ENCODE results near the gene SATB1.
"Not testable (repeated sequence)": the region's sequence is repeated elsewhere in the genome, so short reads cannot be mapped to it uniquely, and the experiment has no call there.

SATB1 gene

DNA sequence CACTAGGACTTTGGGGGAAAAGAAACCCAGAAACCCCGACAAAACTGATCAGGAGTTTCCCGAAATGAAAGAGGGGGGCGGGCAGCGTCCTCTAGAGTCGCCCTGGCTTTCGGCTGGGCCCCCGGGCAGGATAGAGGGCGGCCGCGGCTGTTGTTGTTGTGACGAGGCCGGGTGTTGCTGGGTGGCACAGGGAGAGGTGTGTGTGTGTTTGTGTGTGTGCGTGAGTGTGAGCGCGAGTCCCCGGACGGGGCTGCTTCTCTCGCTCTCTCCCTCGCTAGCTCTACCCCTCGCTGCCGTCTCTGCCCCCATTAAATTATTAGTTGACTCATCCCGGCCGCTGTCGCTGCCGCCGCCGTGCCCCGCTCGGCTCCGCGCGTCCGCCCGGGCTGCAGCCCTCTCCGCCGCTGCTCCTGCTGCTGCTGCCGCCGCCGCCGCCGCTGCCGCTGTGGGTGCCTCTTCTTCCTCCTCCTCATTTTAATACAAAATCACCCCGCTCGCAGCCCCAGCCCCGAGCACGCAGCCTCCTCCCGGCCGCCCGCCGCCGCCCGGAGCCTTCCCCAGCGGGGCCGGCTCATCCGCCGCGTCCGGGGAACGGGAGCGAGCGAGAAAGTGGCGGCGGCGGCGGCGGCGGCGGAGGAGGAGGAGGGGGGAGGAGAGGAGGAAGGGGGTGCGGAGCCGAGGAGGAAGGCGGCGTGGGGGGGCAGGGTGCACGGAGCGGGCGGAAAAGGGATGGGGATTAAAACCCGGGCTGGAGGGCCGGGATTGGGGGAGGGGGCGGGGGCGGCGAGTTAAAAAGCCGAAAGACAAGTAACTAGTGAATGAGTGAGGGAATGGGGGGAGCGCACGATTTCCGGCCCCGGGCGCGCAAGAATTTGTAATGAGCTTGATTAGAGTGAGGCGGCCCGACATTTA is at the start of gene SATB1:
TSS of gene SATB1 (minus strand) at position 611 of the 912 bp plus-strand sequence. CDS start 4,372 bp downstream, outside the sequence.
- peaks cover 33% of the 10 kb centered on the region for H3K36me3 Mint-ChIP-seq (ENCODE audit: low read depth)
- H3K27ac Mint-ChIP-seq = peak within 1 kb of the TSS; percentile 91
- intact Hi-C loops (cut with micrococcal nuclease) = loop anchor here (2.0 to 10.0 kb wide), 4 partner anchors 20 to 680 kb away; partner anchors contain the start of gene TBC1D5
- H3K9me3 Mint-ChIP-seq = no peaks in the 10 kb centered on the region
- peaks cover 4% of the 10 kb centered on the region for H3K27me3 Mint-ChIP-seq
- peaks cover 26% of the 10 kb centered on the region for H3K4me1 Mint-ChIP-seq (ENCODE audit: low read depth)
- H3K4me3 Mint-ChIP-seq = peak within 1 kb of the TSS; percentile 97

DNA sequence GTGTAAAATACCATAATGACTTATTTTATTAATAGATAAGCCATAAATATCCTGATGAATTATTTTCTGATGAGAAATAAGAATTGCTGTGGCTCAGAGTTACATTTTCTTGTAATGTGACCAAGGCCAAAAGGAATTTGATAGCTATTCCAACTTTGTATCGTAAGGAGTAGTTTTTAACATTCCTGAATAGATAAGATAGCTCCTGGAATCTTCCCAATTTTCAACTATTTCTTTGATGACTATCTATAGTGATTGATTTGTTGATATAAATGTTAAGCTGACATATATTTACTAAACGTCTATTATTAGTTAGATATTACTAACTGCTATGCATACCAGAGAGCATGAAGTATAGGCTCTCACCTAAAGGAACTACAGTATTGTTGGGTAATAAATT is 49.1 kb upstream of the SATB1 start:
- H3K36me3 Mint-ChIP-seq (ENCODE audit: low read depth) = no peaks in the 10 kb centered on the region
- intact Hi-C loops (cut with micrococcal nuclease) = no loop called here
- no peaks in the 10 kb centered on the region for H3K4me1 Mint-ChIP-seq (ENCODE audit: low read depth)

DNA sequence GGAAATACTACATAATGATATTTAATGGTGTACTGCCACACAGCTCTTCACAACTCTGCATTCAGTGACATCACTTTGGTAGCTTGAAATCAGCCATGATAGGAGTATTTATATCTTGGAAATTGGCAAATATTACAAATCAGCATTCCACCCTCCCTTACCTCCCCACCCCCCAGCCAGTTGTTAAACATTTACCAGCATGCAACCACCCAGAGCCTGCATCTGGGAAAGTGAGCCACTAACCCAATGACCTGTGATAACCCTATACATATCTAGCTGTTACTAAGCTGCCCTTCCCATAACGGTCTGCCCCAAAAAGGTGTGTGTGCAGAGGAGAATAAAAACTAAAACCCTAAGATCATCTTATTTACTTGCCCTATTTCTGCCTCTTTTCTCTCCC is 44.6 kb upstream of the SATB1 start:
- Mint-ChIP-seq H3K4me3 (no peak overlapping the region), H3K36me3 (ENCODE audit: low read depth) (no peaks in the 10 kb centered on the region), H3K4me1 (ENCODE audit: low read depth) (no peaks in the 10 kb centered on the region), H3K27ac (no peak overlapping the region), H3K27me3 (no peaks in the 10 kb centered on the region), H3K9me3 (no peaks in the 10 kb centered on the region)
- intact Hi-C loops (cut with micrococcal nuclease) = no loop called here

More for the DNA sequence above, 49.1 kb upstream of the SATB1 start:
- Mint-ChIP-seq H3K27me3 (no peaks in the 10 kb centered on the region), H3K4me3 (no peak overlapping the region), H3K27ac (no peak overlapping the region), H3K9me3 (no peaks in the 10 kb centered on the region)

DNA sequence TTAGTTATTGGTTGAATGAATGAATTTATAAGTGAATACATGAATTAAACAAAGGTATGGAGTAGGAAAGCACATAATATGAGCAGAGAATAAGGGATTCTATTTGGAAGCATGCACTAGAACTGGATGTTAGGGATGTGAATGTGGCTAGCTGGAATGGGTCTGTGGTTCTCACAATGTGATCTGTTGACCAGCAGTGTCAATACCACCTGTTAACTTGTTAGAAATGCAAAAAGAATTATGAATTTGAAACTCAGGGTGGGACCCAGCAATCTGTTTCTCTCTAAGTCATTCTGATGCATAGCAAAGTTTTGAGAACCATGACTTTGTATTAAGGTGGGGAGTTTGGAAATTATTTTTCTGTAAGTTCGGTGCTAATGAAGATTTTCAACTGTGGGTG is 41.0 kb upstream of the SATB1 start:
- Mint-ChIP-seq H3K27ac (no peak overlapping the region), H3K4me1 (ENCODE audit: low read depth) (no peaks in the 10 kb centered on the region), H3K27me3 (no peaks in the 10 kb centered on the region), H3K4me3 (no peak overlapping the region), H3K36me3 (ENCODE audit: low read depth) (no peaks in the 10 kb centered on the region), H3K9me3 (no peaks in the 10 kb centered on the region)
- intact Hi-C loops (cut with micrococcal nuclease) = no loop called here

DNA sequence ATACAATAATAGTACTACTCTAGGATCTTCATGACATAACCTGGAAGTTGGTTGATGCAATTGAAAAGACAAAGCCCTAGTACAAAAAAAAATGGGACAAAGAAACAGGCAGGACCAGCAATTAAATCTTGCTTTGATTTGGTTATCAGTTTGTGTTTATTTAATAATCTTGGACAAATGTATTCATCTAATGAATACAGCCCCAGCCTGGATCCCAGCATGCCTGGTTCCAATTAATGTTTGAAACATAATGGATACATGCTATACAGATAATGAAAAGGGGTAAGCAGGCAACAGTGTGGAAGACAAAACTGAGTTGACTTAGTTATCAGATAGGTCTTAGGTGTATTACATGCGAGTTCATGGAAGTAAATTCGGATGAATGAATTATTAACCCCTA is 29.6 kb upstream of the SATB1 start:
- intact Hi-C loops (cut with micrococcal nuclease) = loop anchor here (5.0 kb wide), 1 partner anchor 303 kb away; no protein-coding TSS in a partner anchor
- H3K36me3 Mint-ChIP-seq (ENCODE audit: low read depth) = no peaks in the 10 kb centered on the region
- H3K27me3 Mint-ChIP-seq = no peaks in the 10 kb centered on the region
- H3K27ac Mint-ChIP-seq = no peak overlapping the region
- H3K9me3 Mint-ChIP-seq = peaks cover 15% of the 10 kb centered on the region
- no peak overlapping the region for H3K4me3 Mint-ChIP-seq
- H3K4me1 Mint-ChIP-seq (ENCODE audit: low read depth) = no peaks in the 10 kb centered on the region

DNA sequence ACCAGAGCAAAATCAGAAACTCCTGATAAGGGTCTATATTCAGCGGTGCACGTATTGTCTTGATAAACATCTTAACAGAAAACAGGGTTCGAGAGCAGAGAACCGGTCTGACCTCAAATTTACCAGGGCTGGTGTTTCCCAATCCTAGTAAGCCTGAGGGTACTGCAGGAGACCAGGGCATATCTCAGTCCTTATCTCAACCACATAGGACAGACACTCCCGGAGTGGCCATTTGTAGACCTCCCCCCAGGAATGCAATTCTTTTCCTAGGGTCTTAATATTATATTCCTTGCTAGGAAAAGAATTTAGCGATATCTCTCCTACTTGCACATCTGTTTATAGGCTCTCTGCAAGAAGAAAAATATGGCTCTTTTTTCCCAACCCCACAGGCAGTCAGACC is 24.5 kb upstream of the SATB1 start:
- intact Hi-C loops (cut with micrococcal nuclease) = loop anchor here (5.0 kb wide), 1 partner anchor 308 kb away; no protein-coding TSS in a partner anchor
- not testable (repeated sequence) for H3K4me3 Mint-ChIP-seq; H3K27ac Mint-ChIP-seq; H3K36me3 Mint-ChIP-seq (ENCODE audit: low read depth)
- peaks cover 16% of the 10 kb centered on the region for H3K27me3 Mint-ChIP-seq
- peaks cover 20% of the 10 kb centered on the region for H3K9me3 Mint-ChIP-seq
- peaks cover 13% of the 10 kb centered on the region for H3K4me1 Mint-ChIP-seq (ENCODE audit: low read depth)

DNA sequence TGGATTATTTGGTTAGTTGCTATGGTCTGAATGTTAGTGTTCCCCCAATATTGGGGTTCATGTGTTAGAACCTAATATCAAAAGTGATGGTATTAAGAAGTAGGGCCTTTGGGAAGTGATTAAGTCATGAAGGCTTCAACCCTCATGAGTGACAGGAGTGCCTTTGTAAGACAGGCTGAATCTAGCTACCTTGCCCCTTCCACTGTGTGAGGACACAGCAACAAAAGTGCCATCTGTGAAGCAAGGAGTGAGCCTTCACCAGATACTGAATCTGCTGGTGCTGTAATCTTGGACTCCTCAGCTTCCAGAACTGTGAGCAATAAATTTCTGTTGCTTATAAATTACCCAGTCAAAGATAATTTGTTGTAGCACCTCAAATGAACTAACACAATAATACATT is 22.6 kb upstream of the SATB1 start:
- Mint-ChIP-seq H3K36me3 (ENCODE audit: low read depth) (peaks cover 7% of the 10 kb centered on the region), H3K4me1 (ENCODE audit: low read depth) (peaks cover 25% of the 10 kb centered on the region)
- intact Hi-C loops (cut with micrococcal nuclease) = no loop called here

DNA sequence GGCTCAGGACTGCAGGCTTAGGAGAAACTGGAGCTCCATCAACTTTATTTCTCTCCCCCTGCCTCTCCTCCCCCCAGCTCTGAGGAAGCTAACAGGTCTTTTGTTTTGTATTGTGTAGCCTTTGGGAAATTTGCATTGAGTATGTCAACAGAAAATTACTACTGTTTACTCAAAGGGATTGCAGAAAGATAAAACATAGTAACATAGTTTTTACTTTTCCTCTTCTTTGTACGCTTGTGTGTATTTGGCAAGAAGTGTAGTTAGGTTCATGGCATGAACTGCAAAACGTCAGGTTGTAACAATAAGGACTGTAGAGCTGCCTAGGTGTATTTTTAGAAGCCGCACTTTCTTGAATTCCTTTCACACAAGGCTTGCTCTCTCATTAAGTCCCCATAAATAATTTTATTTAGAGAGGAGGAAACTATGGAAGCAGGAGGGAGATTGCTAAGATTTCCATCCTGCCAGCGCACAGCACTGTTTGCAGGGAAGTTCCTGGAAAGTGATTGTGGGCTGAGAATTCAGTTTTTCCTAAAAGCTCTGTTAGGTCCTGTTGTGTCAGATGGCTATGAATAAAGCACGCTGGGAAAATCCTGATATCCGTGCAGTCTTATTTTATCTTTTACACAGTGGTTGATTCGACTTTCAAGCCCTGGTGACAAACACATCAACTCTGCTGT is 21.1 kb upstream of the SATB1 start:
- Mint-ChIP-seq H3K9me3 (peaks cover 20% of the 10 kb centered on the region), H3K27ac (no peak overlapping the region), H3K36me3 (ENCODE audit: low read depth) (peaks cover 7% of the 10 kb centered on the region), H3K4me1 (ENCODE audit: low read depth) (peaks cover 25% of the 10 kb centered on the region), H3K27me3 (peaks cover 31% of the 10 kb centered on the region), H3K4me3 (no peak overlapping the region)
- intact Hi-C loops (cut with micrococcal nuclease) = no loop called here

More for the DNA sequence above, 22.6 kb upstream of the SATB1 start:
- Mint-ChIP-seq H3K27me3 (peaks cover 31% of the 10 kb centered on the region), H3K4me3 (no peak overlapping the region), H3K27ac (no peak overlapping the region), H3K9me3 (peaks cover 20% of the 10 kb centered on the region)

DNA sequence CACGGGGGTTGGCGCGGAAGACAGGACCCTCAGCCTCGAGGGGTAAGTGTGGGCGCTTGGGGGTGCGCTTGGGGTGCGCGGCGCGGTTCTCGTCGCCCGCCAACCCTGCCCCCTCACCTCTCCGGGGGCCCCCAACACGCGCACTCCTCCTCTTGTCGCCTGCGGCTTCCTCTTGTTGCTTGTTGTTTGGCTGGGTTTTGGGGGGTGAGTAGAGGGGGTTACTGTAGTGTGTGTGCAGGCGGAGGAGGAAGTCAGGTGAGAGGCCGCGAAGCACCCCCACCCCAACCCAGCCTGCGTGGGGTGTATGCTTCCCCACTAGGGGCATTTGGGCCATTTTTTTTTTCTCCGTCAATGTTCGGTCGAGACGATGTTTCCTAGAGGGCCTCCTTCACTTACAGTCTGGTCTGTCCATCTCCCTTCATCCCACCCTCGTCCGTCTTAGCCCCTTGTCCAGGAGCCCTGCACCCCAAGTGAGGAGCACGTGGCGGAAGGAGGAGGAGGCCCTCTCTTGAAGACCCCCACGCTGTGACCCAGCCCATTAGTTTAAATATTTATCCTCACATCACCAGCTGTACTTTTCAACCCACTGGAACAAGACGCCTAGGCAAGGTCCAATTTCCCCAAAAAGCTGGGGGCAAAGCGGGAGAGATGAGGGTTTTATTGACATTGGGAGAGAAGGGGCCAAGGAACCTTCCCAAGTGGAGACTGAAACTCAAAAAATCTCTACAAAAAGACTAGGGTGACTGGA is 20.4 kb upstream of the SATB1 start:
- intact Hi-C loops (cut with micrococcal nuclease) = loop anchor here (2.0 kb wide), 1 partner anchor 21 kb away; the partner anchor contains the start of gene SATB1
- Mint-ChIP-seq H3K36me3 (ENCODE audit: low read depth) (peaks cover 7% of the 10 kb centered on the region), H3K4me3 (peak overlapping the region; percentile 77), H3K9me3 (peaks cover 19% of the 10 kb centered on the region), H3K27ac (peak overlapping the region; percentile 61), H3K27me3 (peaks cover 31% of the 10 kb centered on the region), H3K4me1 (ENCODE audit: low read depth) (peaks cover 25% of the 10 kb centered on the region)

DNA sequence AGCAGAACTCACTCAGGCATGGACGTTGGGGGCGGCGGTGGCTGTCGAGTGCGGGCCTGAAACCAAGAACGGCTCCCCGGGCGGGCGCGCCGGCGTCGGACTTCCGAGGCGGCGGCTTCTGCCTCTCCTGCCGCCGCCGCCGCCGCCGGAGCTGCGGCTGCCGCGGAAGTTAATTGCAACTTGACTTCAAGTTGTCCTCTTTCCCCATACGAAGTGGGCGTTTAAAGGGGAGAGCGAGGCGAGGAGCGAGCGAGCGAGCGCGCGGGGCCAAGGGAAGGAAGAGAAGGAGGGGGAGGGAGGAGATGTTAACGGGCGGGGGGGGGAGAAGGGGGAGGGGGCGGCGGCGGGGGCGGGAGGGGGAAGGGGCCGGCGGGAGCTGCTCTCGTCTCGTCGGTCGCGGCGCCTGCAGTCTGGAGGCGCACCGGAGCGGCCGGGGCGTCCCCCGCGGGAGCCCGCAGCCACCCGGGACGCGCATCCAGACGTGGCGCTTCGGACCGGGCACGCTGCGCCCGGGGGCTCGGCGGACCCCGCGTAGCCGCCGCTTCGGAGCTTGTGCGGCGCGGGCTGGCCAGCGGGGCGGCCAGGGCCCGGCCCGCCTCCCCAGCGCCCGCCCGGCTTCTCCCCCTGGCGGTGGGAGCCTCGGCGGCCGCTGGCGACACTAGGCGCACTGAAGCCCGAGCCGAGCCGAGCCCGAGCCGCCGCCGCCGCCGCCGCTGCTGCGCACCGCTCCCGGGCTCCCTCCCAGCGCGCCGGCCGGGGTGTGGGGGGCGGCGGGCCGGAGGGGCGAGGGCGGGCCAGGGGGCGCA is 19.7 kb upstream of the SATB1 start:
- peaks cover 7% of the 10 kb centered on the region for H3K36me3 Mint-ChIP-seq (ENCODE audit: low read depth)
- H3K4me1 Mint-ChIP-seq (ENCODE audit: low read depth) = peaks cover 32% of the 10 kb centered on the region
- intact Hi-C loops (cut with micrococcal nuclease) = loop anchor here (2.0 kb wide), 1 partner anchor 20 kb away; the partner anchor contains the start of gene SATB1
- peaks cover 31% of the 10 kb centered on the region for H3K27me3 Mint-ChIP-seq
- peaks cover 11% of the 10 kb centered on the region for H3K9me3 Mint-ChIP-seq
- H3K4me3 Mint-ChIP-seq = peak overlapping the region; percentile 91
- peak overlapping the region; percentile 79 for H3K27ac Mint-ChIP-seq

DNA sequence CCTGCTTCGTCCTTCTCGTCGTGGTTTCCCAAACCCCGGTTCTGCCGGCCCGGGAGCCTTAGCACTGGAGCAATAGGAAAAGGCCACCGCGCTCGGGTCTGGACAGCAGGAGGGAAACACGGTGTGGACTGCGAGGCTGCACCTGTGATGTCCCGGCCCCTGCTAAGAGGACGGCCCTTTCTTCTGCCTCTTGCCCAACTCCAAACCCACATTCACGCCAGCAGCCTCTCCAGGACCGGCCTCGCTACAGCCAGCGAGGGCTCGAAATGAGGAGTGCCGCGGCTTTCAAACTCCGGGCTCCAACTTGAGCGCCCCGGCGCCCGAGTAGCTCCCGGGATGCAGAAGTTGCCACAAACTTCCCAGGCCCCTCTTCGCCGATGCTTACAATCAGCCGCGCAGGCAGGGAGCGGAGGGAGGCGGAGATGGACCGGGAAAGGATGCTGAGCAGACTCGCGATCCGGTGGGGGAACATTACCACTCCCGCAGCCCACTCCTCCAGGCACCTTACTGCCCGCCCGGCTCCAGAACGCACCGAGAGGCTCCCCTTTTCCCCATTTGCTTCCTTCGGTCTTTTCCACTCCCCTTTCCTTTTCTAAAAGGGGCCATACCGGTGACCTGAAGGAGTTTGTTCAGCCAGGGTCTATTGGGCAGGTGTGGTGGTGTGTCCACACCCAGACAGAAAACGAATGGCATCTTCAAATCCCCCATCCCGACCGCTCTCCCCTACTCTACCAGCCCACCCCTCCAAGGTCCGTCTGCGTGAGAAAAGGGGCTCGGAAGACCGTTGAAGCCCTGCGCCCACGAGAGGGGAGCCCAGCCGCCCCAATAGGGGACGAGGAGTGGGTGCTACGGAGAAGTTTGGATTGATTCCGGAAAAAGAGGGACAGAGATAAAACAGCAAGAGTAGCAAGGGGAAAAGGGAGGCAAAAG is 18.8 kb upstream of the SATB1 start:
- peaks cover 32% of the 10 kb centered on the region for H3K4me1 Mint-ChIP-seq (ENCODE audit: low read depth)
- H3K36me3 Mint-ChIP-seq (ENCODE audit: low read depth) = peaks cover 7% of the 10 kb centered on the region
- H3K27ac Mint-ChIP-seq = peak overlapping the region; percentile 79
- peak overlapping the region; percentile 91 for H3K4me3 Mint-ChIP-seq
- intact Hi-C loops (cut with micrococcal nuclease) = loop anchor here (2.0 kb wide), 1 partner anchor 19 kb away; the partner anchor contains the start of gene SATB1
- H3K9me3 Mint-ChIP-seq = peaks cover 2% of the 10 kb centered on the region
- peaks cover 31% of the 10 kb centered on the region for H3K27me3 Mint-ChIP-seq

Data from dendritic cell treated with granulocyte-macrophage colony-stimulating factor and Interleukin-4, amounts not matched to agents 40 ng/mL and 50 ng/mL, for 4 days (primary cell).